ENCODE data around the gene GNAT3. TPM values are rescaled to one million over a fixed set of nuclear protein-coding genes. Genes with fewer than 3 reads are reported as not detected.

GNAT3 gene
- total RNA-seq, 4 donors from 2014 or later: not detected

DNA sequence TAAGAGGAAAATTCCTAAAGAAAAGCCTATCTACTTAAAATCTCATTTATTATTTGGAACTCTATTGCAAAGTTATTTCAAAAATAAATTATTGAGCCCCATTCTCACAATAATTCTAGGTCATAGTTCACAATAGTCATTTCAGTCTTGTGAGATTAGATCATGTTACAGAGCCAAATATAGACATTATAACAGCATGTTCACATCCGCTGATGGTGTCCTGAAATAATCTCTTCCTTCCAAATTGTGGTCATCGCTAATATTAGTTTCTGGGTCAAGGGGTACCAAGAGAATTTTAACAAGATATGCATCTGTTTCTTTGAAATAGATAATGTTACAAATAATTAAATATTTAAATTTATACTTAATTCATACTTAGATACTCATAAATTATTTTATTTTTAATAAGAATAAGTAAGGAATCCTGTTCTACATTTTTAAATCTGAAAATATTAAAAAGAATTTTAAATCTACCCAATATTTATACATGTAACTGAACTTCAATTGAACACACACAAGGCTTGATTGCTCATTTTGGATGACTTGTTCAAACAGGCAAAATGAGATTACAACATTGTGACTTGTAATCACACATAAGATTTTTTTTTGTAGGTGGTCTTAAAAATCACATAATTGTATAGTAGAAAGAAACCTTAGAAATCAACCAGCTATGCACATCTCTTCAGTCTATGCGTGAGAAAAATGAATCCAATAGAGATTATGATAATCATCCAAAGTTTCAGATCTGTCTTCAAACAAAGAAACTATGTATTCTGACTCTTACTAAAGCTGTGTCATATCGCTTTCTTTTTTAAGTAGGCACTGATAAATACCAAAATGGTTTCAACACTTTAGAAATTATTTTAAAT is 13.1 kb downstream of the GNAT3 start:
- H3K27me3 ChIP-seq: no peaks in the 10 kb centered on the region
- H3K4me1 ChIP-seq: peaks cover 0 to 3% (median 0%) of the 10 kb centered on the region in 3 donors
- WGBS, 2 donors (ENCODE audit: low coverage in 1 of 2): 43 to 66% methylated on average over 4 of the region's 4 CpGs
- H3K27ac ChIP-seq: peak overlapping the region in 1 of 4 donors; percentile 4
- no peak overlapping the region for H3K4me3 ChIP-seq
- ATAC-seq: no peak
- no peaks in the 10 kb centered on the region for H3K9me3 ChIP-seq
- H3K36me3 ChIP-seq: no peaks in the 10 kb centered on the region
- TF ChIP-seq CTCF (IDR thresholded peaks at IDR 0.05) (no peak), POLR2A (IDR thresholded peaks at IDR 0.05) (no peak), EP300 (IDR thresholded peaks at IDR 0.05) (no peak), POLR2AphosphoS5 (IDR thresholded peaks at IDR 0.05) (no peak)

DNA sequence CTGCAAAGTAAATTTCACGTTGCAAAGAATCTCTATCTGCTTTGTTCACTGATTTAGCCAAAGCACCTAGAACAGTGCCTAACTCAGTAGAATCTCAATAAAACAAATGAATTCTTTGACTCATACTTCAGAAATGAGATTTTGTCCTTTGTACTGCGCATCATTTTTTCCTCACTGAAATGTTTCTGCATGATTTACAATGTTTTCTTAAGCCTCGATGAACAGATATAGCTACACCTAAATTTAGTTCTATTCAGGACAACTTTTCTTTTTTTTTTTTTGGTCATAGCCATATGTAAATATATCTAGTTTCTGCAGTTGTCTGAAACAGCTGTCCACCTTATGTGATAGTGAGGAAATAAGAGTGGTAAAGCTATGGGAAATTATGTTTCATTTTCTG is 15.3 kb downstream of the GNAT3 start:
- no peak for ATAC-seq
- TF ChIP-seq POLR2A (IDR thresholded peaks at IDR 0.05) (no peak), POLR2AphosphoS5 (IDR thresholded peaks at IDR 0.05) (no peak)

DNA sequence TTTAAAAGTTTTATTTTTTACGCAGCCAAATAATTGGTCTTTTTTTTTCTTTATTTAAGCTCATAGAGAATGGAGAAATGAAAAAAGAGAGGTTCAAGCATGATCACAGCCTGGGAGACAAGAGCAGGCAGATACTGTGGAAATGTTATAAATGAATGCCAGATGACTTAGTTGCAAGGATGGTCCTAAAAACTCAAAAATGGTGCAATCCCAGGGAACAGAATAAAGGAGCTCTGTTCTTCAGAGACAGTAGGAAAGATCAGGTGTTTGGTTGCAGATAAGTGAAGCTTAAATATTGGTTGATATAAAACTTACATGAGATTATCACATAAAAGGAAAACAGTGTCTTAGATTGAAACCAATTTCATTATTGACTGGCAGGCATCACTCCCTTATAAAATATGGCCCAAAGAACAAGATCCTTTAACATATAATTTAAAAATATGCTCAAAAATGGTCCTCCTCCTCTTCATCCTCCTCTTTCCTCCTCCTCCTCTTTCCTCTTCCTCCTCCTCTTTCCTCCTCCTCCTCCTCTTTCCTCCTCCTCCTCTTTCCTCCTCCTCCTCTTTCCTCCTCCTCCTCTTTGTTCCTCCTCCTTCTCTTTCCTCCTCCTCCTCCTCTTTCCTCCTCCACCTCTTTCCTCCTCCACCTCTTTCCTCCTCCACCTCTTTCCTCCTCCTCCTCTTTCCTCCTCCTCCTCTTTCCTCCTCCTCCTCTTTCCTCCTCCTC is 18.6 kb downstream of the GNAT3 start:
- Histone ChIP-seq H3K27ac (no peak overlapping the region), H3K4me1 (no peaks in the 10 kb centered on the region), H3K9me3 (no peaks in the 10 kb centered on the region), H3K4me3 (no peak overlapping the region), H3K36me3 (no peaks in the 10 kb centered on the region), H3K27me3 (no peaks in the 10 kb centered on the region)
- no peak for TF ChIP-seq EP300 (IDR thresholded peaks at IDR 0.05)
- 100% methylated on average over 1 of the region's 1 CpG for WGBS, 2 donors (ENCODE audit: low coverage in 1 of 2)
- ATAC-seq: no peak

More for the DNA sequence above, 15.3 kb downstream of the GNAT3 start:
- Histone ChIP-seq H3K36me3 (no peaks in the 10 kb centered on the region), H3K4me3 (no peak overlapping the region), H3K9me3 (no peaks in the 10 kb centered on the region), H3K27ac (no peak overlapping the region), H3K4me1 (peaks cover 0 to 3% (median 0%) of the 10 kb centered on the region in 3 donors), H3K27me3 (no peaks in the 10 kb centered on the region)
- WGBS, 2 donors (ENCODE audit: low coverage in 1 of 2): 68 to 82% methylated on average over 3 of the region's 3 CpGs

GRCh38 chr7:80491462-80491861 is 20.4 kb downstream of the GNAT3 start:
- H3K9me3 ChIP-seq: no peaks in the 10 kb centered on the region
- H3K27me3 ChIP-seq: no peaks in the 10 kb centered on the region
- WGBS, 2 donors (ENCODE audit: low coverage in 1 of 2): 79 to 83% methylated on average over 4 of the region's 4 CpGs
- TF ChIP-seq CTCF (IDR thresholded peaks at IDR 0.05) (no peak), POLR2A (IDR thresholded peaks at IDR 0.05) (no peak), EP300 (IDR thresholded peaks at IDR 0.05) (no peak), POLR2AphosphoS5 (IDR thresholded peaks at IDR 0.05) (no peak)
- H3K4me3 ChIP-seq: no peak overlapping the region
- no peak for ATAC-seq
- no peaks in the 10 kb centered on the region for H3K36me3 ChIP-seq
- H3K27ac ChIP-seq: no peak overlapping the region
- H3K4me1 ChIP-seq: no peaks in the 10 kb centered on the region

GRCh38 chr7:80488851-80489370 is 23.0 kb downstream of the GNAT3 start:
- ATAC-seq: no peak
- no peaks in the 10 kb centered on the region for H3K36me3 ChIP-seq
- no peak overlapping the region for H3K27ac ChIP-seq
- no peaks in the 10 kb centered on the region for H3K9me3 ChIP-seq
- no peak overlapping the region for H3K4me3 ChIP-seq
- H3K4me1 ChIP-seq: no peaks in the 10 kb centered on the region
- TF ChIP-seq EP300 (IDR thresholded peaks at IDR 0.05) (no peak), POLR2AphosphoS5 (IDR thresholded peaks at IDR 0.05) (no peak), POLR2A (IDR thresholded peaks at IDR 0.05) (no peak), CTCF (IDR thresholded peaks at IDR 0.05) (no peak)
- WGBS, 2 donors (ENCODE audit: low coverage in 1 of 2): 53 to 56% methylated on average over 5 of the region's 5 CpGs
- H3K27me3 ChIP-seq: no peaks in the 10 kb centered on the region
